ENCODE data around the gene PSMG2.
A peak's percentile ranks its signal among the peaks of the same experiment; 100 is the strongest.

The PSMG2 gene

DNA sequence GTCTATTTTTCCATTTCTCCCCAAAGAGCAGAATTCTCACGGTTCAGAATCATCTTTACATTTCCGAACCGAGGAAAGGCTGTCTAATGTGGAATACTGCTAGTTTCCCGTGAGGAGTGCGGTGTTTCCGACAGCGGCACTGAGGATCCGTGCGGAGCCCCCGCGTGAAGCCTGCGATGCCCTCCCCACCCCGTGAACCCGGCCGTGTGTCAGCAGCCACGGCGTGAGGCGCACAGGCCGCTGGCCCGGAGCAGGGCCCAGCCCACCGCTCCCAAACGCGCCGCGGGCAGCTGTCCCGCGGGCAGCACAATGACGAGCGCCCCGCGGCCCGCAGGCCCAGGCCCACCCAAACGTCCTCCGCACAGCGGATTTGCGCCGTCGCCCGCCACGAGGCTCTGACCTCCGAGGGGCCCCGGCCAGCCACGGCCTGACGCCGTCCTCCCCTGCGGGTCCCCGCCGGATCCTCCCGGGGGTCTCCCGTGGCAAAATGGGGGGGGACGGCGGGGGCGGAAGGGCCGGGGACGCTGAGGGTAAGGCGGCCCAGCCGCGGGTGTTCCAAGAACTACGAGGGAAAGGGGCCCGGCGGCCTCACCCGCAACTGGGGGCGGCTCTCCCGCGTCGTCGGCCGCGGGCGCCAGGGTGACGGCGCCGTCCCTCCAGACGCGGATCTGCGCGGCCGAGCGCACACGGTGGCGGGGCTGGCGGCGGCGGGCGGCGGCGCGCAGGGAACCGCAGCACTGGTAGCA lies 45.7 kb upstream of the PSMG2 start:
- peak overlapping the region; percentile 73 for H3K4me3 ChIP-seq (replicated peaks; ENCODE audit: insufficient read depth, low read length)
- no peak for DNase-seq (ENCODE audit: low read depth in 1 of 2, low spot score in 1 of 2)
- peaks cover 37% of the 10 kb centered on the region for H3K27me3 ChIP-seq (ENCODE audit: insufficient read depth, poor library complexity, severe bottlenecking)
- TF ChIP-seq POLR2AphosphoS5 (IDR thresholded peaks at IDR 0.05; ENCODE audit: low read depth) (no peak), SPI1 (IDR thresholded peaks at IDR 0.05; ENCODE audit: borderline replicate concordance, low read depth) (no peak)
- no peak overlapping the region for H3K27ac ChIP-seq (replicated peaks)

DNA sequence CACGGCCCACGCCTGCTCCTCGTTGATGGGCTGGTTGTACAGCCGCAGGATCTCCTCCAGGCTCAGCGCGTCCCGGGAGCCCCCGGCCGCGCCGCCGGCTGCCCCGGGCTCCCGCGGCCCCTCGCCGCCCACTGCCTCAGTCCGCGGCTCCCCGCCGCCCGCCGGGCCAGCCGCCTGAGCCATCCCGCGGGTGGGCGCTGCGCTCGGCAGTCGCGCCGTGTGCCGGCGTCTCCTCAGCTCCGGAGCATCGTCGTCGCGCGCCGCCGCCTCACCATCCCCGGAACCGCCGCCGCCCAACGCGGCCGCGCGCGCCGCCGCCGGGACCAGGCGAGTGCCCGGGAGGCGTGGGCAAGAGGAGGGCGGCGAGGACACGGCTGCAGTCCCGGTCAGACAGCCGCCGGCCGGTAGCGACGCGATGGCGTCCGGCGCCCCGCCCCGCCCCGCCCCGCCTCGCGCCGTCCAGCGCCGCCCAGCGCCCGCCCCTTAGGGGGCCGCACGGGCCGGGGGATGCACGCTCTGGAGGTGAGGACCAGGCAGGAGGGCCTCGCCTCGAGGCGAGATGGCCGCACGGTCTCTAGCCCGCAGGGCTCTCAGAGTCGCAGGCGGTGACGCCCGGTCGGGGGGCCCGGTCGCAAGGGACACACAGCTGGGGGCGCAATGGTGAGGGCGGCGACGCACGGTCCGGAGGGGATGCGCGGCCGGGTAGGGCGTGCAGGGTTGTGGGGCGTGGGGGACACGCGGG lies 45.0 kb upstream of the PSMG2 start, which contains the start of gene SPIRE1:
Gene SPIRE1, minus strand, starts transcription at position 424 of the 742 bp plus-strand sequence. Its CDS starts 241 bp downstream, at position 183.
- Histone ChIP-seq H3K27me3 (ENCODE audit: insufficient read depth, poor library complexity, severe bottlenecking) (peaks cover 32% of the 10 kb centered on the region), H3K27ac (replicated peaks) (no peak within 1 kb of the TSS), H3K4me3 (replicated peaks; ENCODE audit: insufficient read depth, low read length) (peak within 1 kb of the TSS; percentile 73)
- no peak for TF ChIP-seq REST (IDR thresholded peaks at IDR 0.05; ENCODE audit: insufficient replicate concordance, low read depth)
- TF ChIP-seq GABPA (IDR thresholded peaks at IDR 0.05; ENCODE audit: low read depth), result no peak
- no peak for TF ChIP-seq SPI1 (IDR thresholded peaks at IDR 0.05; ENCODE audit: borderline replicate concordance, low read depth)
- no peak for TF ChIP-seq POLR2AphosphoS5 (IDR thresholded peaks at IDR 0.05; ENCODE audit: low read depth)
- no peak for TF ChIP-seq CTCF (IDR thresholded peaks at IDR 0.05; ENCODE audit: insufficient read depth, low read length)
- DNase-seq (ENCODE audit: low read depth in 1 of 2, low spot score in 1 of 2), result no peak

DNA sequence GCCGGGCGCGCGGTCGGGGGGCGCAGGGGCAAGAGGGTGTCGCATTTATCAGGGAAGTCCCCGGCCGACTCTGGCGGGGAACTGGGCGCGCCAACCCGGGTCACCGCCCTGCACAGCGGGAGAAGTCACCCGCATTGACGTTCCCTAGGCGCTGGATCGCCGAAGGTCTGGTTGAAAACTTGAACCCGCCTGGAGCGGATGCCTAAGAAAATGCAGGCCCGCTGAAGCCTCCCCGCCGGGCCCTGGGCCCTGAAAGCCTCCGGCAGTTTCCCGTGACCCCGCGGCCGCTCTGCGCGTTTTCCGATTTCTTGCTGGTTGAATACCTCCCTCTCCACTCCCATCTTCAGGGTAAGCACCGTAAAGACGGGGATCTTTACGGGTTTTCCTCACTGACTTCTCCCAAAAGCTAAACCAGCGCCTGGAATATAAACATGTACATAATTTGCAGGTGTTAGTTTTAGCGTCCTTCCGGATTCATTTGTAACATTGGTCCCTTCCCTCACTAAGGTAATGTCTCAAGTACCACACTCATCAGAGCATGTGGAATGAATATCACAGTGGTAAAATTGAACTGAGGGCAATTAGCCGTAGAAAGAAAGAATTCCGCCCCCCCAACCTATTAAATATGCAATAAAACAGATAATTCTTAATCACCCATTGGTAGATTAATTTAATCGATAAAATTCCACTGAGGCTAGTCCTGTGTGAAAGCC lies 44.3 kb upstream of the PSMG2 start:
- Histone ChIP-seq H3K4me3 (replicated peaks; ENCODE audit: insufficient read depth, low read length) (peak overlapping the region; percentile 73), H3K27ac (replicated peaks) (no peak overlapping the region), H3K27me3 (ENCODE audit: insufficient read depth, poor library complexity, severe bottlenecking) (peaks cover 31% of the 10 kb centered on the region)
- peak in 1 of 2 experiments; percentile 20 for DNase-seq (ENCODE audit: low read depth in 1 of 2, low spot score in 1 of 2)
- TF ChIP-seq CTCF (IDR thresholded peaks at IDR 0.05; ENCODE audit: insufficient read depth, low read length) (no peak), GABPA (IDR thresholded peaks at IDR 0.05; ENCODE audit: low read depth) (no peak), REST (IDR thresholded peaks at IDR 0.05; ENCODE audit: insufficient replicate concordance, low read depth) (no peak), SPI1 (IDR thresholded peaks at IDR 0.05; ENCODE audit: borderline replicate concordance, low read depth) (no peak), POLR2AphosphoS5 (IDR thresholded peaks at IDR 0.05; ENCODE audit: low read depth) (no peak)
